SH-SY5Y (cell line): ENCODE data around the gene PRPF19.

Source experiments
- GATA2 ChIP-seq: IDR thresholded peaks from 2 replicates; pipeline ENCODE4 v1.6.1; 2011; ENCODE audit warnings: mild to moderate bottlenecking, low read depth, low read length
- GATA3 ChIP-seq: IDR thresholded peaks from 2 replicates; pipeline ENCODE4 v1.6.1; 2011; ENCODE audit warnings: low read depth, mild to moderate bottlenecking, low read length, moderate library complexity

DNA sequence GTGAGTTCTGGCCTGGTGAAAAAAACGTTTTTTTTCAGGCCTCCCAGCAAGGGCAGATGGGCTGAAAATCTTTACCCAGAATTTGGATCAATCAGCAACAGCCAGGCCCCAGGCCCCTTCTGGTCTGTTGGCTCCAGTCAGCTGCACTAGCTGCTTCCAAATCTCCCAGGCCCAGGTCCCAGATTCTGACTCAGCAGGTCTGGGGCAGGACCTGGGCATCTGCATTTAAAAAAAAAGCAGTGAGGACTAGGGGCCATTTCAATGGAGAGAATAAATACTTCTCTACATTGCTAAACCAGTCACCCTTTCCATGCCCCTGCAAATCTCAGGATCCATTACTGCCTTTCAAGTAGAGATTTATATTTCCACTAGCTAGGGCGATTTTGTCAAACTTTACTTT is 41.3 kb upstream of the PRPF19 start:
- TF ChIP-seq GATA3 (no peak), GATA2 (no peak)
